Measurements from ENCODE around the gene RDH12.

DNA sequence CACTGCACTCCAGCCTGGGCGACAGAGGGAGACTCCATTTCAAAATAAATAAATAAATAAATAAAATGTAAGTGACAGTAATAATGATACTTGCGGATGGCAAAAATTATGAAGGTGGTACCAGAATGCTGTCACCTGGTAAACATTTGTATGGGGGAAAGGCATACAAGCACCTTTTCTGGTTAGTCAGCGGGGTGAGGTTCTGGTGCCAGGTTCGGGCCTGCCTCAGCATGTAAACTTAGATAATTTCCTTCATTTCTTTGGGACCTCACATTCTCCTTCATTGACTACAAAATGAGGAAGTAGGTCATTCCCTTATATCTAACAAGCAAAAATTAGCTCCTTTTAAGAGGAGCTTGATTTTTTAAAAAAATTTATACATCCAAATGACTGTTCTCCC, 38.1 kb upstream of the RDH12 start:
- TF ChIP-seq POLR2A (IDR thresholded peaks at IDR 0.05; ENCODE audit: low read depth, low read length) (no peak), PAX5 (IDR thresholded peaks at IDR 0.05; ENCODE audit: insufficient read depth, low read length, severe bottlenecking) (no peak)

Data from GM12891 (cell line).